HepG2 (cell line): Measurements from ENCODE around the gene TTBK1. TPM values are rescaled to one million over a fixed set of nuclear protein-coding genes. Genes with fewer than 3 reads are reported as not detected.

ENCODE experiments used
- ATAC-seq: fragments of 200-7000 bp; cut with Tn5 transposase; 3 replicates; pipeline ENCODE4 v1.9.1; 2020; ENCODE audit warnings: mild to moderate bottlenecking, moderate library complexity
- BruUV-seq: library from RNA; stranded (reverse); fragments of 400-500 nt; replicated peaks from 2 replicates; lab custom pipeline; 2021; lab: Mats Ljungman, UMichigan
- CTCF ChIA-PET: fragments of 300-600 bp; formaldehyde crosslinking; extraction: SDS; loops from one replicate; lab custom pipeline; 2021; ENCODE audit warnings: low total read pairs, inconsistent platforms, low intra/inter-chr PET ratio; lab: Yijun Ruan, JAX
- POLR2A ChIA-PET: fragments of 350-600 bp; sonication (Branson Sonifier 250); formaldehyde crosslinking; loops from one replicate; lab custom pipeline; 2020; ENCODE audit warnings: antibody characterized with exemption, inconsistent platforms; lab: Yijun Ruan, JAX
- DNase-seq: peaks from one replicate; pipeline ENCODE4 v3.0.0-alpha.2; 2015; ENCODE audit warnings: low spot score
- FAIRE-seq: peaks from 3 replicates; lab custom pipeline; 2011; peaks lifted over from hg19 to GRCh38; lab: Jason Lieb, UNC
- H2AFZ ChIP-seq: one replicate; pipeline ENCODE4 v1.6.1; 2011; ENCODE audit warnings: low read length, inconsistent platforms
- H3K27ac ChIP-seq: fragments of 300-600 bp; 3 replicates; pipeline ENCODE4 v1.8.0; 2011; ENCODE audit warnings: mixed run types, mild to moderate bottlenecking, mixed read lengths, low read length, inconsistent platforms; ENCODE audit not compliant: insufficient read depth; ENCODE audit errors: extremely low read length
- H3K27me3 ChIP-seq, 2 experiments: fragments of 200-600 bp in 1 of 2; 2 replicates in 1 of 2; 3 replicates in 1 of 2; pipeline versions ENCODE4 v1.6.0 to v1.8.0; 2011; ENCODE audit warnings: low read length in 2 of 2, mild to moderate bottlenecking in 2 of 2, moderate library complexity in 2 of 2, inconsistent platforms in 1 of 2; ENCODE audit not compliant: insufficient read depth in 2 of 2, control insufficient read depth in 1 of 2
- H3K36me3 ChIP-seq, 2 experiments: fragments of 200-600 bp in 1 of 2; replicated peaks in 1 of 2; 2 replicates in 1 of 2; 3 replicates in 1 of 2; pipeline versions ENCODE4 v1.5.1 to v1.8.0; 2011; ENCODE audit warnings: low read length in 2 of 2, inconsistent platforms in 1 of 2; ENCODE audit not compliant: insufficient read depth in 2 of 2, control insufficient read depth in 1 of 2
- H3K4me1 ChIP-seq: 2 replicates; pipeline ENCODE4 v1.5.1; 2012; ENCODE audit warnings: low read length, inconsistent platforms; ENCODE audit not compliant: insufficient read depth
- H3K4me2 ChIP-seq: 2 replicates; pipeline ENCODE4 v1.6.0; 2011; ENCODE audit warnings: low read depth, low read length, inconsistent platforms
- H3K4me3 ChIP-seq, 3 experiments: fragments of 200-600 bp in 1 of 3; sonication (generic), shearing (Covaris generic) in 1 of 3; replicated peaks in 1 of 3; 2 replicates each; pipeline ENCODE4 v1.5.1; 2011 to 2016; ENCODE audit warnings: low read length in 3 of 3, inconsistent platforms in 2 of 3, low read depth in 2 of 3, mild to moderate bottlenecking in 2 of 3, control low read depth in 1 of 3, mixed read lengths in 1 of 3; ENCODE audit not compliant: insufficient read depth in 1 of 3
- H3K79me2 ChIP-seq: one replicate; pipeline ENCODE4 v1.6.1; 2011; ENCODE audit warnings: low read length, inconsistent platforms; ENCODE audit not compliant: insufficient read depth
- H3K9ac ChIP-seq: 2 replicates; pipeline ENCODE4 v1.6.0; 2011; ENCODE audit warnings: mild to moderate bottlenecking, low read depth, low read length, inconsistent platforms; ENCODE audit not compliant: insufficient read depth
- H3K9me3 ChIP-seq: 2 replicates; pipeline ENCODE4 v1.5.1; 2012; ENCODE audit warnings: mild to moderate bottlenecking, low read length
- H4K20me1 ChIP-seq: 2 replicates; pipeline ENCODE4 v1.6.0; 2011; ENCODE audit warnings: inconsistent platforms, mild to moderate bottlenecking, low read length, moderate library complexity; ENCODE audit not compliant: insufficient read depth
- MBNL3 ChIP-seq: fragments of 250-450 bp; sonication (Bioruptor Pico); conservative IDR thresholded peaks from 2 replicates; pipeline ENCODE4 v1.8.0; 2022; ENCODE audit warnings: mild to moderate bottlenecking, inconsistent platforms
- MEIS2 ChIP-seq: sonication (generic); formaldehyde crosslinking; IDR thresholded peaks from 2 replicates; pipeline ENCODE4 v1.9.0; 2021; ENCODE audit warnings: mild to moderate bottlenecking, missing genetic modification reagents
- PRPF4 ChIP-seq: fragments of 200-400 bp; formaldehyde crosslinking; IDR thresholded peaks from 2 replicates; pipeline ENCODE4 v1.6.1; 2016; ENCODE audit warnings: low read length, low read depth; ENCODE audit not compliant: poor library complexity, severe bottlenecking
- SRSF1 ChIP-seq: fragments of 200-400 bp; formaldehyde crosslinking; optimal IDR thresholded peaks from 2 replicates; pipeline ENCODE3; 2017; ENCODE audit warnings: mild to moderate bottlenecking, low read depth, low read length, moderate library complexity
- TBX3 ChIP-seq: fragments of 450-650 bp; IDR thresholded peaks from 2 replicates; pipeline ENCODE4 v1.6.1; 2017; ENCODE audit warnings: antibody characterized with exemption, mild to moderate bottlenecking, inconsistent platforms, borderline replicate concordance
- ZBTB38 ChIP-seq: sonication (generic); formaldehyde crosslinking; IDR thresholded peaks from 2 replicates; pipeline ENCODE4 v1.5.1; 2020; ENCODE audit warnings: mild to moderate bottlenecking, missing genetic modification reagents
- ZNF280D ChIP-seq: sonication (generic); formaldehyde crosslinking; IDR thresholded peaks from 2 replicates; pipeline ENCODE4 v1.5.1; 2020; ENCODE audit warnings: mild to moderate bottlenecking, missing genetic modification reagents
- ZNF841 ChIP-seq: sonication (generic); formaldehyde crosslinking; IDR thresholded peaks from 2 replicates; pipeline ENCODE4 v1.8.1; 2023; ENCODE audit warnings: missing genetic modification reagents, borderline replicate concordance
- WGBS: methylation state at CpG from one replicate; pipeline ENCODE4 v1.1.6; 2017; ENCODE audit warnings: low lambda C conversion rate; 5-methylcytosine and 5-hydroxymethylcytosine counted together
- in situ Hi-C: cut with HindIII; loops from 2 replicates; pipeline ENCODE4 v1.10.0; 2017; ENCODE audit warnings: low pct_unique_long_range_greater_than_20kb; ENCODE audit not compliant: extremely low pct_ligation_motif_present
- intact Hi-C: fragments of 100-400 bp; cut with micrococcal nuclease; formaldehyde crosslinking; loops from one replicate; pipeline ENCODE4 v1.10.0; 2022; ENCODE audit not compliant: unreplicated experiment
- polyA plus RNA-seq, 8 experiments: library from polyadenylated mRNA; depleted of rRNA in 3 of 8; stranded (reverse) in 7 of 8; unstranded in 1 of 8; fragments of >200 nt; fragmentation: Illumina TruSeq in 4 of 8; extraction: Trizol in 4 of 8; gene quantifications; 2 replicates each; pipeline versions ENCODE4 v1.2.1 to v1.2.3, GENCODE V29; 2011 to 2016; ENCODE audit warnings: low read depth in 4 of 8, missing spikeins in 1 of 8, mixed read lengths in 1 of 8; ENCODE audit not compliant: insufficient read depth in 1 of 8
- total RNA-seq, 5 experiments: library from RNA; depleted of rRNA; stranded (reverse); fragments of >200 nt; fragmentation: Illumina TruSeq; extraction: Trizol; gene quantifications; 2 replicates each; pipeline ENCODE4 v1.2.3, GENCODE V29; 2016; ENCODE audit warnings: low read depth in 1 of 5
- TF ChIP-seq, protein P1 (sequence below): sonication (generic); formaldehyde crosslinking; IDR thresholded peaks from 2 replicates; pipeline ENCODE4 v1.5.1; 2020; ENCODE audit warnings: mild to moderate bottlenecking, missing genetic modification reagents, moderate library complexity

Gene TTBK1
- total and polyA plus RNA-seq, 2 of the 13 experiments (the other 11 are each of a cell fraction or from before 2014, with no cell fraction given) = 0.24 to 0.33 TPM

DNA sequence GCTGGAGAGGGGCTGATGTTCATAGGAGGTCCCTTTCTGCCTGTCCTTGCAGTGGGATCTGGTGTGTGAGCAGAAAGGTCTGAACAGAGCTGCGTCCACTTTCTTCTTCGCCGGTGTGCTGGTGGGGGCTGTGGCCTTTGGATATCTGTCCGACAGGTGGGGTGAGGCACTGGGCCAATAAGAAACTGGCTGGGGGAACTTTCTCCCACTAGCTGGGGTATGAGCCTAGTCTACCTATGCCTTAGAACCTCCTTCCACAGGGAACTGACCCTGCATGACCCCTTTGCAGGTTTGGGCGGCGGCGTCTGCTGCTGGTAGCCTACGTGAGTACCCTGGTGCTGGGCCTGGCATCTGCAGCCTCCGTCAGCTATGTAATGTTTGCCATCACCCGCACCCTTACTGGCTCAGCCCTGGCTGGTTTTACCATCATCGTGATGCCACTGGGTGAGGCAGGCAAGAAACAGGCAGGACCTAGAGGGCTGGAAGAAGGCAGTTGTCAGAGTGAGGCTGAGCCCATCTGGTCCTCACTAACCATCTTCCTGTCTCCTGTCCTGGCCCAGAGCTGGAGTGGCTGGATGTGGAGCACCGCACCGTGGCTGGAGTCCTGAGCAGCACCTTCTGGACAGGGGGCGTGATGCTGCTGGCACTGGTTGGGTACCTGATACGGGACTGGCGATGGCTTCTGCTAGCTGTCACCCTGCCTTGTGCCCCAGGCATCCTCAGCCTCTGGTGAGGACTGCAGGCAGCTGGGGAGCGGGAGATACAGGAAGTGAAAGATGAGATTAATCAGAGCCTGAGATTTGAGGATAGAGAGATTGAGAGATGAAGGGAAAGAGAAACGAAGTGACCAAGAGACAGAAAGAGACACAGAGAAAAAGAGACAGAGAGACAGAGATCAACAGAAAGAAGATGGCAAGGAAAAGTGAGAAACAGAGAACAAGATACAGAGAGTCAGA lies 56.3 kb downstream of the TTBK1 start (continued):
- TF ChIP-seq, protein P1, sequence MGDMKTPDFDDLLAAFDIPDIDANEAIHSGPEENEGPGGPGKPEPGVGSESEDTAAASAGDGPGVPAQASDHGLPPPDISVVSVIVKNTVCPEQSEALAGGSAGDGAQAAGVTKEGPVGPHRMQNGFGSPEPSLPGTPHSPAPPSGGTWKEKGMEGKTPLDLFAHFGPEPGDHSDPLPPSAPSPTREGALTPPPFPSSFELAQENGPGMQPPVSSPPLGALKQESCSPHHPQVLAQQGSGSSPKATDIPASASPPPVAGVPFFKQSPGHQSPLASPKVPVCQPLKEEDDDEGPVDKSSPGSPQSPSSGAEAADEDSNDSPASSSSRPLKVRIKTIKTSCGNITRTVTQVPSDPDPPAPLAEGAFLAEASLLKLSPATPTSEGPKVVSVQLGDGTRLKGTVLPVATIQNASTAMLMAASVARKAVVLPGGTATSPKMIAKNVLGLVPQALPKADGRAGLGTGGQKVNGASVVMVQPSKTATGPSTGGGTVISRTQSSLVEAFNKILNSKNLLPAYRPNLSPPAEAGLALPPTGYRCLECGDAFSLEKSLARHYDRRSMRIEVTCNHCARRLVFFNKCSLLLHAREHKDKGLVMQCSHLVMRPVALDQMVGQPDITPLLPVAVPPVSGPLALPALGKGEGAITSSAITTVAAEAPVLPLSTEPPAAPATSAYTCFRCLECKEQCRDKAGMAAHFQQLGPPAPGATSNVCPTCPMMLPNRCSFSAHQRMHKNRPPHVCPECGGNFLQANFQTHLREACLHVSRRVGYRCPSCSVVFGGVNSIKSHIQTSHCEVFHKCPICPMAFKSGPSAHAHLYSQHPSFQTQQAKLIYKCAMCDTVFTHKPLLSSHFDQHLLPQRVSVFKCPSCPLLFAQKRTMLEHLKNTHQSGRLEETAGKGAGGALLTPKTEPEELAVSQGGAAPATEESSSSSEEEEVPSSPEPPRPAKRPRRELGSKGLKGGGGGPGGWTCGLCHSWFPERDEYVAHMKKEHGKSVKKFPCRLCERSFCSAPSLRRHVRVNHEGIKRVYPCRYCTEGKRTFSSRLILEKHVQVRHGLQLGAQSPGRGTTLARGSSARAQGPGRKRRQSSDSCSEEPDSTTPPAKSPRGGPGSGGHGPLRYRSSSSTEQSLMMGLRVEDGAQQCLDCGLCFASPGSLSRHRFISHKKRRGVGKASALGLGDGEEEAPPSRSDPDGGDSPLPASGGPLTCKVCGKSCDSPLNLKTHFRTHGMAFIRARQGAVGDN = peak; percentile 58

DNA sequence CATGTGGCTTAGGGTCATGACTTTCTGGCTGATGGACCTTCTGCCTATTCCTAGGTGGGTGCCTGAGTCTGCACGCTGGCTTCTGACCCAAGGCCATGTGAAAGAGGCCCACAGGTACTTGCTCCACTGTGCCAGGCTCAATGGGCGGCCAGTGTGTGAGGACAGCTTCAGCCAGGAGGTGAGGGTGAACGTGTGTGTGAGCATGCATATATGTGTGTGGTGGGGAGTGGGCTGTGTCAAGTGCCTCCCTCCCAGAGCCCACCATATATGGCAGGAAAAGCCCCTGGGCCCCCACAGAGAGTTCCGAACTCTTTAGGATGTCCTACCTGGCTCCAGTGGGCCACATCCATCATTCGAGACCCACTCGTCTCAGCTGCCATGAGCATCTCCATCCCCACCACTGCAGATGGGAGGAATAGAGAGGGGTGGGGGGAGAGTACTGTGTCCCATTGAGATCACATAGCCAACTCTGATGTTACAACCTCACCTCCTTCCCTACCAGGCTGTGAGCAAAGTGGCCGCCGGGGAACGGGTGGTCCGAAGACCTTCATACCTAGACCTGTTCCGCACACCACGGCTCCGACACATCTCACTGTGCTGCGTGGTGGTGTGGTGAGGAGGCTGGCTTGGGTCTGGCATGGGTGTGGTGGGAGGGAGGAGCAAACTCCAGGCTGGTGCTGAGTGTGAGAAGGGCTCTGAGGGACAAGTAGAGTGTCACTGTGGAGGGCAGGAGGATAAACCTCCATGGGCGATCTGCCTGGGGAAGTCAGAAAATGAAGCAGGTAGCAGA lies 58.0 kb downstream of the TTBK1 start:
- FAIRE-seq = no peak
- Histone ChIP-seq H3K4me1 (peaks cover 40% of the 10 kb centered on the region), H3K9ac (no peak overlapping the region), H3K9me3 (no peaks in the 10 kb centered on the region), H3K79me2 (no peaks in the 10 kb centered on the region), H3K4me3 (no peak overlapping the region), H4K20me1 (no peaks in the 10 kb centered on the region), H3K4me2 (no peak overlapping the region), H3K27ac (no peak overlapping the region), H3K36me3 (no peaks in the 10 kb centered on the region; a peak in 1 of 5 replicates), H3K27me3 (no peaks in the 10 kb centered on the region), H2AFZ (no peak overlapping the region)
- in situ Hi-C loops (no loop called here), intact Hi-C loops (no loop called here)
- BruUV-seq = no TSS peak
- CTCF ChIA-PET = no interaction called here
- no peak for ATAC-seq
- 94% methylated on average over 15 of the region's 15 CpGs for WGBS
- POLR2A ChIA-PET = interaction anchor here (2.3 kb wide), 1 partner anchor 10 kb away, joined by 13 read pairs; no protein-coding TSS in a partner anchor
- no peak for DNase-seq
- TF ChIP-seq ZNF841 (CRISPR knock-in tag) = no peak
- no peak for TF ChIP-seq PRPF4
- TF ChIP-seq MBNL3 (CRISPR knock-in tag) = no peak
- no peak for TF ChIP-seq ZBTB38 (CRISPR knock-in tag)
- no peak for TF ChIP-seq MEIS2
- TF ChIP-seq ZNF280D (CRISPR knock-in tag) = no peak
- TF ChIP-seq TBX3 = no peak
- TF ChIP-seq SRSF1 = no peak
